Left kidney (tissue), 2 donors: ENCODE data around the gene KRTDAP. TPM values are rescaled to one million over a fixed set of nuclear protein-coding genes. Genes with fewer than 3 reads are reported as not detected.

ENCODE experiments used
- DNase-seq: peaks from one replicate; pipeline ENCODE4 v3.0.0-alpha.2; 2013
- polyA plus RNA-seq: library from polyadenylated mRNA; unstranded; fragments of 120-200 nt; gene quantifications from one replicate; pipeline ENCODE4 v1.2.1, GENCODE V29; 2013; ENCODE audit not compliant: insufficient read length

The KRTDAP gene
- polyA plus RNA-seq, 1 donor = 0.52 TPM

GRCh38 chr19:35513628-35514281 lies 23.5 kb upstream of the KRTDAP start, which contains the start of gene DMKN:
TSS of gene DMKN (minus strand) at chr19:35513649. CDS start at chr19:35513475, 174 bp downstream.
- no peak for DNase-seq

- DNase-seq = no peak
Measured at GRCh38 chr19:35512831-35513627, 22.8 kb upstream of the KRTDAP start.

GRCh38 chr19:35511337-35511736 lies 21.1 kb upstream of the KRTDAP start:
- DNase-seq = no peak

GRCh38 chr19:35510626-35510964 lies 20.3 kb upstream of the KRTDAP start:
- DNase-seq = no peak

GRCh38 chr19:35509861-35510625 lies 19.8 kb upstream of the KRTDAP start:
- peak; percentile 89 for DNase-seq

- no peak for DNase-seq
Measured at GRCh38 chr19:35509018-35509652, 18.9 kb upstream of the KRTDAP start.

- DNase-seq = no peak
Measured at GRCh38 chr19:35508129-35508528, 17.9 kb upstream of the KRTDAP start.

GRCh38 chr19:35507561-35507960 lies 17.3 kb upstream of the KRTDAP start:
- DNase-seq = no peak

GRCh38 chr19:35506011-35506410 lies 15.7 kb upstream of the KRTDAP start:
- DNase-seq = no peak

GRCh38 chr19:35502751-35503150 lies 12.5 kb upstream of the KRTDAP start:
- no peak for DNase-seq

GRCh38 chr19:35501684-35502083 lies 11.4 kb upstream of the KRTDAP start:
- DNase-seq = no peak

- no peak for DNase-seq
Measured at GRCh38 chr19:35500611-35501010, 10.3 kb upstream of the KRTDAP start.

- DNase-seq = no peak
Measured at GRCh38 chr19:35498984-35499527, 8.8 kb upstream of the KRTDAP start.

GRCh38 chr19:35498220-35498619 lies 8.0 kb upstream of the KRTDAP start:
- DNase-seq = no peak

GRCh38 chr19:35497406-35497805 lies 7.1 kb upstream of the KRTDAP start:
- no peak for DNase-seq

- DNase-seq = peak; percentile 47
Measured at GRCh38 chr19:35495107-35496064, 5.1 kb upstream of the KRTDAP start.

- DNase-seq = no peak
Measured at GRCh38 chr19:35493971-35494370, 3.7 kb upstream of the KRTDAP start.

GRCh38 chr19:35491836-35492360 lies 1.6 kb upstream of the KRTDAP start:
- no peak for DNase-seq

GRCh38 chr19:35488677-35489076 lies 1.6 kb downstream of the KRTDAP start:
- DNase-seq = no peak

GRCh38 chr19:35487656-35488182 lies 2.5 kb downstream of the KRTDAP start:
- DNase-seq = no peak
